IMR-90 (cell line): Measurements from ENCODE around the gene TTC19. TPM values are rescaled to one million over a fixed set of nuclear protein-coding genes. Genes with fewer than 3 reads are reported as not detected.

Experiments
- ATAC-seq: fragments of 200-7000 bp; cut with Tn5 transposase; 2 replicates; pipeline ENCODE4 v1.9.1; 2020; ENCODE audit warnings: low read depth, mild to moderate bottlenecking, moderate library complexity
- BruUV-seq: library from RNA; stranded (reverse); fragments of 400-500 nt; replicated peaks from 2 replicates; lab custom pipeline; 2021; lab: Mats Ljungman, UMichigan
- CTCF ChIA-PET: fragments of 300-600 bp; formaldehyde crosslinking; extraction: SDS; loops from one replicate; lab custom pipeline; 2021; ENCODE audit warnings: antibody characterized with exemption; lab: Yijun Ruan, JAX
- POLR2A ChIA-PET: fragments of 300-600 bp; sonication (Branson Sonifier 250); formaldehyde crosslinking; loops from one replicate; lab custom pipeline; 2022; ENCODE audit warnings: antibody characterized with exemption; ENCODE audit not compliant: unreplicated experiment; lab: Charles Lee
- DNase-seq: peaks from one replicate; pipeline ENCODE4 v3.0.0; 2013
- H2AFZ ChIP-seq: replicated peaks from 2 replicates; pipeline ENCODE3; 2013; ENCODE audit warnings: low read length, mild to moderate bottlenecking; ENCODE audit not compliant: poor library complexity
- H2AK5ac ChIP-seq: 2 replicates; pipeline ENCODE4 v1.6.1; 2013; ENCODE audit warnings: low read depth, low read length, inconsistent platforms
- H2AK9ac ChIP-seq: replicated peaks from 2 replicates; pipeline ENCODE3; 2013; ENCODE audit warnings: mild to moderate bottlenecking, low read depth, low read length, moderate library complexity; ENCODE audit not compliant: poor library complexity
- H2BK120ac ChIP-seq: 2 replicates; pipeline ENCODE4 v1.6.1; 2013; ENCODE audit warnings: low read depth, low read length, inconsistent platforms
- H2BK15ac ChIP-seq: 3 replicates; pipeline ENCODE4 v1.6.1; 2013; ENCODE audit warnings: low read depth, low read length, inconsistent platforms
- H2BK20ac ChIP-seq: 2 replicates; pipeline ENCODE4 v1.6.1; 2013; ENCODE audit warnings: low read depth, mild to moderate bottlenecking, inconsistent platforms, low read length, moderate library complexity
- H2BK5ac ChIP-seq: 2 replicates; pipeline ENCODE4 v1.6.1; 2013; ENCODE audit warnings: mild to moderate bottlenecking, low read depth, low read length, inconsistent platforms; ENCODE audit not compliant: poor library complexity, severe bottlenecking
- H3K14ac ChIP-seq: replicated peaks from 2 replicates; pipeline ENCODE4 v1.6.1; 2013; ENCODE audit warnings: low read depth, low read length, inconsistent platforms
- H3K18ac ChIP-seq: 2 replicates; pipeline ENCODE4 v1.6.1; 2013; ENCODE audit warnings: low read depth, low read length, control low read depth
- H3K23ac ChIP-seq: 2 replicates; pipeline ENCODE4 v1.6.1; 2013; ENCODE audit warnings: low read depth, low read length, inconsistent platforms
- H3K27ac ChIP-seq: 2 replicates; pipeline ENCODE4 v1.5.1; 2013; ENCODE audit warnings: mild to moderate bottlenecking, control low read depth, low read length; ENCODE audit not compliant: insufficient read depth
- H3K27me3 ChIP-seq: 2 replicates; pipeline ENCODE4 v1.6.1; 2013; ENCODE audit warnings: low read length; ENCODE audit not compliant: control insufficient read depth, insufficient read depth
- H3K36me3 ChIP-seq: 2 replicates; pipeline ENCODE4 v1.6.1; 2013; ENCODE audit warnings: low read length, mixed read lengths; ENCODE audit not compliant: control insufficient read depth, insufficient read depth
- H3K4ac ChIP-seq: 2 replicates; pipeline ENCODE4 v1.6.1; 2013; ENCODE audit warnings: low read depth, low read length, inconsistent platforms
- H3K4me1 ChIP-seq: 2 replicates; pipeline ENCODE4 v1.6.1; 2013; ENCODE audit warnings: low read length, mixed read lengths; ENCODE audit not compliant: control insufficient read depth, insufficient read depth
- H3K4me2 ChIP-seq: 2 replicates; pipeline ENCODE4 v1.6.1; 2013; ENCODE audit warnings: low read depth, mild to moderate bottlenecking, control low read depth, low read length, moderate library complexity
- H3K4me3 ChIP-seq: 2 replicates; pipeline ENCODE4 v1.5.1; 2013; ENCODE audit warnings: low read depth, mild to moderate bottlenecking, control low read depth, low read length, moderate library complexity; ENCODE audit not compliant: insufficient read depth
- H3K56ac ChIP-seq: 2 replicates; pipeline ENCODE4 v1.6.1; 2013; ENCODE audit warnings: low read length, inconsistent platforms; ENCODE audit not compliant: insufficient read depth; ENCODE audit errors: extremely low read depth
- H3K79me1 ChIP-seq, 2 experiments: 2 replicates each; pipeline ENCODE4 v1.6.1; 2013; ENCODE audit warnings: low read length in 2 of 2, inconsistent platforms in 1 of 2, low read depth in 1 of 2
- H3K9ac ChIP-seq: 2 replicates; pipeline ENCODE4 v1.6.1; 2013; ENCODE audit warnings: low read depth, low read length, control low read depth
- H3K9me1 ChIP-seq: 2 replicates; pipeline ENCODE4 v1.6.1; 2013; ENCODE audit warnings: low read length, inconsistent platforms; ENCODE audit not compliant: insufficient read depth
- H3K9me3 ChIP-seq: 2 replicates; pipeline ENCODE4 v1.6.1; 2013; ENCODE audit warnings: low read length; ENCODE audit not compliant: control insufficient read depth, insufficient read depth
- H4K20me1 ChIP-seq: 2 replicates; pipeline ENCODE4 v1.6.1; 2013; ENCODE audit warnings: low read length, inconsistent platforms; ENCODE audit not compliant: insufficient read depth
- H4K5ac ChIP-seq: 2 replicates; pipeline ENCODE4 v1.6.1; 2013; ENCODE audit warnings: mild to moderate bottlenecking, low read depth, low read length, control low read depth
- H4K8ac ChIP-seq, 2 experiments: 2 replicates each; pipeline ENCODE4 v1.6.1; 2013; ENCODE audit warnings: low read depth in 2 of 2, low read length in 2 of 2, control low read depth in 1 of 2, inconsistent platforms in 1 of 2
- H4K91ac ChIP-seq: 2 replicates; pipeline ENCODE4 v1.6.1; 2013; ENCODE audit warnings: low read depth, low read length, inconsistent platforms; ENCODE audit not compliant: insufficient read depth
- CHD1 ChIP-seq: IDR thresholded peaks from 2 replicates; pipeline ENCODE4 v1.6.1; 2012; ENCODE audit warnings: low read depth, low read length, improper control_type of control experiment
- FOS ChIP-seq: fragments of 150-350 bp; IDR thresholded peaks from 2 replicates; pipeline ENCODE4 v1.6.1; 2016; ENCODE audit warnings: low read depth, low read length
- MAFK ChIP-seq: IDR thresholded peaks from 2 replicates; pipeline ENCODE4 v1.6.1; 2012; ENCODE audit warnings: low read depth, low read length, improper control_type of control experiment
- MXI1 ChIP-seq: IDR thresholded peaks from 2 replicates; pipeline ENCODE4 v1.6.1; 2012; ENCODE audit warnings: low read depth, mild to moderate bottlenecking, low read length, moderate library complexity, borderline replicate concordance
- NFE2L2 ChIP-seq: fragments of 150-350 bp; IDR thresholded peaks from 2 replicates; pipeline ENCODE4 v1.6.1; 2016; ENCODE audit warnings: low read depth, mild to moderate bottlenecking, low read length
- POLR2A ChIP-seq: IDR thresholded peaks from 2 replicates; pipeline ENCODE4 v1.6.1; 2012; ENCODE audit warnings: mild to moderate bottlenecking, low read depth, low read length
- RCOR1 ChIP-seq: IDR thresholded peaks from 2 replicates; pipeline ENCODE4 v1.6.1; 2012; ENCODE audit warnings: mild to moderate bottlenecking, low read length, improper control_type of control experiment; ENCODE audit not compliant: insufficient replicate concordance
- SMC3 ChIP-seq: fragments of 150-350 bp; IDR thresholded peaks from 2 replicates; pipeline ENCODE4 v1.6.1; 2016; ENCODE audit warnings: low read depth, mild to moderate bottlenecking, antibody characterized with exemption, low read length, moderate library complexity
- WGBS, 2 experiments: methylation state at CpG; one replicate each; pipeline versions ENCODE4 v1.1.5 to v1.1.7; 2013; ENCODE audit warnings: missing lambda C conversion rate in 2 of 2; ENCODE audit not compliant: insufficient read length in 1 of 2; ENCODE audit errors: extremely low coverage in 2 of 2; 5-methylcytosine and 5-hydroxymethylcytosine counted together
- dilution Hi-C: fragments of 300-500 bp; cut with HindIII; formaldehyde crosslinking; loops from one replicate; pipeline ENCODE4 v1.14.3; 2018; ENCODE audit warnings: low sequenced_read_pairs; ENCODE audit not compliant: unreplicated experiment
- in situ Hi-C: fragments of 300-500 bp; cut with MboI; formaldehyde crosslinking; loops from 3 replicates; pipeline ENCODE4 v1.14.3; 2019; ENCODE audit warnings: low sequenced_read_pairs, inconsistent platforms, mixed read lengths
- intact Hi-C: fragments of 100-400 bp; cut with micrococcal nuclease; formaldehyde crosslinking; loops from 2 replicates; pipeline ENCODE4 v1.10.0; 2022
- polyA plus RNA-seq, 3 experiments: library from polyadenylated mRNA; depleted of rRNA; stranded (reverse); fragments of >200 nt; gene quantifications; 2 replicates each; pipeline ENCODE4 v1.2.3, GENCODE V29; 2012; ENCODE audit warnings: low replicate concordance in 1 of 3
- total RNA-seq: library from RNA; depleted of rRNA; stranded (reverse); fragments of >200 nt; gene quantifications from 2 replicates; pipeline ENCODE4 v1.2.3, GENCODE V29; 2012
- TF ChIP-seq, protein P1 (sequence below): fragments of 150-350 bp; IDR thresholded peaks from 2 replicates; pipeline ENCODE4 v1.6.1; 2016; ENCODE audit warnings: low read depth, mild to moderate bottlenecking, low read length, moderate library complexity, borderline replicate concordance
- TF ChIP-seq, protein P2 (sequence below): fragments of 150-350 bp; IDR thresholded peaks from 2 replicates; pipeline ENCODE4 v1.6.1; 2017; ENCODE audit warnings: mild to moderate bottlenecking, antibody characterized with exemption, low read length, low read depth
- TF ChIP-seq, protein P3 (sequence below): conservative IDR thresholded peaks from 2 replicates; pipeline ENCODE4 v1.5.1; 2012; ENCODE audit warnings: mild to moderate bottlenecking, low read depth, low read length, improper control_type of control experiment

TTC19 gene
- total and polyA plus RNA-seq, 2 of the 4 experiments (the other 2 are of a cell fraction), result 8.3 to 12.9 TPM

GRCh38 chr17:16005636-16006035 is 6.0 kb downstream of the TTC19 start:
- no peak overlapping the region for H3K18ac ChIP-seq
- no peak overlapping the region for H2BK120ac ChIP-seq
- H3K9me1 ChIP-seq, result peaks cover 10% of the 10 kb centered on the region
- no peaks in the 10 kb centered on the region for H3K9me3 ChIP-seq
- no peak overlapping the region for H3K4me2 ChIP-seq
- H3K4me1 ChIP-seq, result peaks cover 6% of the 10 kb centered on the region; the same call in 1 of the 2 replicates
- peaks cover 36 to 58% of the 10 kb centered on the region in 2 experiments for H3K79me1 ChIP-seq
- no peak overlapping the region for H3K56ac ChIP-seq
- no peak overlapping the region for H3K4me3 ChIP-seq
- H4K91ac ChIP-seq, result no peak overlapping the region
- ATAC-seq, result 0 out of 2 replicates have a peak, but pooled peaks have one; percentile 21
- WGBS, 2 experiments, result no CpG with 5 or more reads among the region's 1 CpG
- H2AFZ ChIP-seq, result no peak overlapping the region
- dilution Hi-C loops (no loop called here), intact Hi-C loops (no loop called here), in situ Hi-C loops (no loop called here)
- H3K14ac ChIP-seq, result no peak overlapping the region
- no peak overlapping the region for H3K23ac ChIP-seq
- DNase-seq, result peak; percentile 30
- TF ChIP-seq, protein P1, sequence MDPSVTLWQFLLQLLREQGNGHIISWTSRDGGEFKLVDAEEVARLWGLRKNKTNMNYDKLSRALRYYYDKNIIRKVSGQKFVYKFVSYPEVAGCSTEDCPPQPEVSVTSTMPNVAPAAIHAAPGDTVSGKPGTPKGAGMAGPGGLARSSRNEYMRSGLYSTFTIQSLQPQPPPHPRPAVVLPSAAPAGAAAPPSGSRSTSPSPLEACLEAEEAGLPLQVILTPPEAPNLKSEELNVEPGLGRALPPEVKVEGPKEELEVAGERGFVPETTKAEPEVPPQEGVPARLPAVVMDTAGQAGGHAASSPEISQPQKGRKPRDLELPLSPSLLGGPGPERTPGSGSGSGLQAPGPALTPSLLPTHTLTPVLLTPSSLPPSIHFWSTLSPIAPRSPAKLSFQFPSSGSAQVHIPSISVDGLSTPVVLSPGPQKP, result no peak
- TF ChIP-seq NFE2L2, result no peak
- no peak for TF ChIP-seq MXI1
- TF ChIP-seq, protein P2, sequence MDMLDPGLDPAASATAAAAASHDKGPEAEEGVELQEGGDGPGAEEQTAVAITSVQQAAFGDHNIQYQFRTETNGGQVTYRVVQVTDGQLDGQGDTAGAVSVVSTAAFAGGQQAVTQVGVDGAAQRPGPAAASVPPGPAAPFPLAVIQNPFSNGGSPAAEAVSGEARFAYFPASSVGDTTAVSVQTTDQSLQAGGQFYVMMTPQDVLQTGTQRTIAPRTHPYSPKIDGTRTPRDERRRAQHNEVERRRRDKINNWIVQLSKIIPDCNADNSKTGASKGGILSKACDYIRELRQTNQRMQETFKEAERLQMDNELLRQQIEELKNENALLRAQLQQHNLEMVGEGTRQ, result no peak
- no peak for TF ChIP-seq FOS
- TF ChIP-seq SMC3, result no peak
- no peak for TF ChIP-seq MAFK
- TF ChIP-seq, protein P3, sequence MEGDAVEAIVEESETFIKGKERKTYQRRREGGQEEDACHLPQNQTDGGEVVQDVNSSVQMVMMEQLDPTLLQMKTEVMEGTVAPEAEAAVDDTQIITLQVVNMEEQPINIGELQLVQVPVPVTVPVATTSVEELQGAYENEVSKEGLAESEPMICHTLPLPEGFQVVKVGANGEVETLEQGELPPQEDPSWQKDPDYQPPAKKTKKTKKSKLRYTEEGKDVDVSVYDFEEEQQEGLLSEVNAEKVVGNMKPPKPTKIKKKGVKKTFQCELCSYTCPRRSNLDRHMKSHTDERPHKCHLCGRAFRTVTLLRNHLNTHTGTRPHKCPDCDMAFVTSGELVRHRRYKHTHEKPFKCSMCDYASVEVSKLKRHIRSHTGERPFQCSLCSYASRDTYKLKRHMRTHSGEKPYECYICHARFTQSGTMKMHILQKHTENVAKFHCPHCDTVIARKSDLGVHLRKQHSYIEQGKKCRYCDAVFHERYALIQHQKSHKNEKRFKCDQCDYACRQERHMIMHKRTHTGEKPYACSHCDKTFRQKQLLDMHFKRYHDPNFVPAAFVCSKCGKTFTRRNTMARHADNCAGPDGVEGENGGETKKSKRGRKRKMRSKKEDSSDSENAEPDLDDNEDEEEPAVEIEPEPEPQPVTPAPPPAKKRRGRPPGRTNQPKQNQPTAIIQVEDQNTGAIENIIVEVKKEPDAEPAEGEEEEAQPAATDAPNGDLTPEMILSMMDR, result no peak
- no peak for TF ChIP-seq RCOR1
- no peak for TF ChIP-seq CHD1
- TF ChIP-seq POLR2A, result no peak
- H2AK9ac ChIP-seq, result no peak overlapping the region
- H2BK20ac ChIP-seq, result no peak overlapping the region
- no peak overlapping the region for H4K8ac ChIP-seq
- H3K9ac ChIP-seq, result no peak overlapping the region
- no peak overlapping the region for H4K5ac ChIP-seq
- H3K4ac ChIP-seq, result no peak overlapping the region
- no peaks in the 10 kb centered on the region for H3K27me3 ChIP-seq
- ChIA-PET POLR2A (no interaction called here), CTCF (interaction anchor here (0.8 kb wide), 1 partner anchor 9 kb away, joined by 3 read pairs; no protein-coding TSS in a partner anchor)
- BruUV-seq, result no TSS peak
- H2AK5ac ChIP-seq, result no peak overlapping the region
- H3K27ac ChIP-seq, result no peak overlapping the region
- H3K36me3 ChIP-seq, result peaks cover 40% of the 10 kb centered on the region
- H4K20me1 ChIP-seq, result peaks cover under 1% of the 10 kb centered on the region; the same call in 1 of the 2 replicates
- H2BK5ac ChIP-seq, result no peak overlapping the region
- no peak overlapping the region for H2BK15ac ChIP-seq
